GM12891 (cell line): ENCODE results near the gene ARGLU1.

Experiments
- POLR2AphosphoS5 ChIP-seq: IDR thresholded peaks from 2 replicates; pipeline ENCODE4 v1.6.1; 2011; ENCODE audit warnings: low read depth, low read length, control low read depth
- TAF1 ChIP-seq: IDR thresholded peaks from 2 replicates; pipeline ENCODE4 v1.6.1; 2011; ENCODE audit warnings: low read depth, low read length, control low read depth

GRCh38 chr13:106525865-106526264 is 42.1 kb downstream of the ARGLU1 start:
- TF ChIP-seq TAF1, result no peak
- no peak for TF ChIP-seq POLR2AphosphoS5
